ENCODE results near the gene NACC2.

Gene NACC2

GRCh38 chr9:136115641-136116359, 20.7 kb upstream of the NACC2 start:
- no peak overlapping the region for H2AFZ ChIP-seq
- H3K79me2 ChIP-seq, result no peaks in the 10 kb centered on the region
- no peak overlapping the region for H3K4me2 ChIP-seq (ENCODE audit: low read length)
- no peak overlapping the region for H3K27ac ChIP-seq
- H3K9ac ChIP-seq, result no peak overlapping the region
- peaks cover 5% of the 10 kb centered on the region for H3K4me1 ChIP-seq
- H3K9me3 ChIP-seq (ENCODE audit: control insufficient read depth, low read length), result no peaks in the 10 kb centered on the region
- TF ChIP-seq CTCF (IDR thresholded peaks at IDR 0.05), result no peak
- H3K36me3 ChIP-seq (ENCODE audit: control insufficient read depth, insufficient read depth, low read length), result no peaks in the 10 kb centered on the region
- no peaks in the 10 kb centered on the region for H3K27me3 ChIP-seq (ENCODE audit: control insufficient read depth, insufficient read depth, low read length)
- no peak overlapping the region for H3K4me3 ChIP-seq (ENCODE audit: low read depth, low read length)

GRCh38 chr9:136115206-136115605, 20.1 kb upstream of the NACC2 start:
- H2AFZ ChIP-seq, result no peak overlapping the region
- H3K27ac ChIP-seq, result no peak overlapping the region
- no peaks in the 10 kb centered on the region for H3K9me3 ChIP-seq (ENCODE audit: control insufficient read depth, low read length)
- H3K9ac ChIP-seq, result no peak overlapping the region
- H3K4me1 ChIP-seq, result peaks cover 7% of the 10 kb centered on the region
- H3K36me3 ChIP-seq (ENCODE audit: control insufficient read depth, insufficient read depth, low read length), result no peaks in the 10 kb centered on the region
- no peaks in the 10 kb centered on the region for H3K27me3 ChIP-seq (ENCODE audit: control insufficient read depth, insufficient read depth, low read length)
- H3K4me3 ChIP-seq (ENCODE audit: low read depth, low read length), result no peak overlapping the region
- H3K4me2 ChIP-seq (ENCODE audit: low read length), result no peak overlapping the region
- no peaks in the 10 kb centered on the region for H3K79me2 ChIP-seq
- no peak for TF ChIP-seq CTCF (IDR thresholded peaks at IDR 0.05)

- H3K9me3 ChIP-seq (ENCODE audit: control insufficient read depth, low read length), result no peaks in the 10 kb centered on the region
- no peak overlapping the region for H3K27ac ChIP-seq
- peaks cover 10% of the 10 kb centered on the region for H3K4me1 ChIP-seq
These were observed 19.5 kb upstream of the NACC2 start for GRCh38 chr9:136114610-136115009.

GRCh38 chr9:136112541-136112940, 17.5 kb upstream of the NACC2 start:
- no peak overlapping the region for H2AFZ ChIP-seq
- no peaks in the 10 kb centered on the region for H3K79me2 ChIP-seq
- no peak overlapping the region for H3K27ac ChIP-seq
- no peak overlapping the region for H3K4me2 ChIP-seq (ENCODE audit: low read length)
- no peak overlapping the region for H3K4me3 ChIP-seq (ENCODE audit: low read depth, low read length)
- H3K9ac ChIP-seq, result no peak overlapping the region
- H3K27me3 ChIP-seq (ENCODE audit: control insufficient read depth, insufficient read depth, low read length), result no peaks in the 10 kb centered on the region
- no peaks in the 10 kb centered on the region for H3K36me3 ChIP-seq (ENCODE audit: control insufficient read depth, insufficient read depth, low read length)
- no peak for TF ChIP-seq CTCF (IDR thresholded peaks at IDR 0.05)
- peaks cover 9% of the 10 kb centered on the region for H3K4me1 ChIP-seq
- H3K9me3 ChIP-seq (ENCODE audit: control insufficient read depth, low read length), result no peaks in the 10 kb centered on the region

More at GRCh38 chr9:136114610-136115009, 19.5 kb upstream of the NACC2 start:
- no peaks in the 10 kb centered on the region for H3K36me3 ChIP-seq (ENCODE audit: control insufficient read depth, insufficient read depth, low read length)
- H3K27me3 ChIP-seq (ENCODE audit: control insufficient read depth, insufficient read depth, low read length), result no peaks in the 10 kb centered on the region
- no peak overlapping the region for H3K9ac ChIP-seq
- TF ChIP-seq CTCF (IDR thresholded peaks at IDR 0.05), result no peak
- H3K4me3 ChIP-seq (ENCODE audit: low read depth, low read length), result no peak overlapping the region
- H3K4me2 ChIP-seq (ENCODE audit: low read length), result no peak overlapping the region
- no peaks in the 10 kb centered on the region for H3K79me2 ChIP-seq
- H2AFZ ChIP-seq, result no peak overlapping the region

- H3K4me2 ChIP-seq (ENCODE audit: low read length), result no peak overlapping the region
- no peak overlapping the region for H3K27ac ChIP-seq
- no peak overlapping the region for H3K9ac ChIP-seq
- no peaks in the 10 kb centered on the region for H3K9me3 ChIP-seq (ENCODE audit: control insufficient read depth, low read length)
- H3K4me1 ChIP-seq, result peaks cover 5% of the 10 kb centered on the region
- H3K27me3 ChIP-seq (ENCODE audit: control insufficient read depth, insufficient read depth, low read length), result no peaks in the 10 kb centered on the region
- TF ChIP-seq CTCF (IDR thresholded peaks at IDR 0.05), result no peak
- H3K79me2 ChIP-seq, result no peaks in the 10 kb centered on the region
- H3K4me3 ChIP-seq (ENCODE audit: low read depth, low read length), result no peak overlapping the region
- H2AFZ ChIP-seq, result no peak overlapping the region
- no peaks in the 10 kb centered on the region for H3K36me3 ChIP-seq (ENCODE audit: control insufficient read depth, insufficient read depth, low read length)
These were observed 16.8 kb upstream of the NACC2 start for GRCh38 chr9:136111910-136112309.

Data from parathyroid adenoma (tissue), 2 donors.